HepG2 (cell line): ENCODE measurements around the gene MZT2A. TPM values are rescaled to one million over a fixed set of nuclear protein-coding genes. Genes with fewer than 3 reads are reported as not detected.

Source experiments
- ATAC-seq: fragments of 200-7000 bp; cut with Tn5 transposase; 3 replicates; pipeline ENCODE4 v1.9.1; 2020; ENCODE audit warnings: mild to moderate bottlenecking, moderate library complexity
- BruUV-seq: library from RNA; stranded (reverse); fragments of 400-500 nt; replicated peaks from 2 replicates; lab custom pipeline; 2021; lab: Mats Ljungman, UMichigan
- CTCF ChIA-PET: fragments of 300-600 bp; formaldehyde crosslinking; extraction: SDS; loops from one replicate; lab custom pipeline; 2021; ENCODE audit warnings: low total read pairs, inconsistent platforms, low intra/inter-chr PET ratio; lab: Yijun Ruan, JAX
- POLR2A ChIA-PET: fragments of 350-600 bp; sonication (Branson Sonifier 250); formaldehyde crosslinking; loops from one replicate; lab custom pipeline; 2020; ENCODE audit warnings: antibody characterized with exemption, inconsistent platforms; lab: Yijun Ruan, JAX
- DNase-seq: peaks from one replicate; pipeline ENCODE4 v3.0.0-alpha.2; 2015; ENCODE audit warnings: low spot score
- FAIRE-seq: peaks from 3 replicates; lab custom pipeline; 2011; peaks lifted over from hg19 to GRCh38; lab: Jason Lieb, UNC
- H2AFZ ChIP-seq: one replicate; pipeline ENCODE4 v1.6.1; 2011; ENCODE audit warnings: low read length, inconsistent platforms
- H3K27ac ChIP-seq: fragments of 300-600 bp; 3 replicates; pipeline ENCODE4 v1.8.0; 2011; ENCODE audit warnings: mixed run types, mild to moderate bottlenecking, mixed read lengths, low read length, inconsistent platforms; ENCODE audit not compliant: insufficient read depth; ENCODE audit errors: extremely low read length
- H3K27me3 ChIP-seq, 2 experiments: fragments of 200-600 bp in 1 of 2; 2 replicates in 1 of 2; 3 replicates in 1 of 2; pipeline versions ENCODE4 v1.6.0 to v1.8.0; 2011; ENCODE audit warnings: low read length in 2 of 2, mild to moderate bottlenecking in 2 of 2, moderate library complexity in 2 of 2, inconsistent platforms in 1 of 2; ENCODE audit not compliant: insufficient read depth in 2 of 2, control insufficient read depth in 1 of 2
- H3K36me3 ChIP-seq, 2 experiments: fragments of 200-600 bp in 1 of 2; replicated peaks in 1 of 2; 2 replicates in 1 of 2; 3 replicates in 1 of 2; pipeline versions ENCODE4 v1.5.1 to v1.8.0; 2011; ENCODE audit warnings: low read length in 2 of 2, inconsistent platforms in 1 of 2; ENCODE audit not compliant: insufficient read depth in 2 of 2, control insufficient read depth in 1 of 2
- H3K4me1 ChIP-seq: 2 replicates; pipeline ENCODE4 v1.5.1; 2012; ENCODE audit warnings: low read length, inconsistent platforms; ENCODE audit not compliant: insufficient read depth
- H3K4me2 ChIP-seq: 2 replicates; pipeline ENCODE4 v1.6.0; 2011; ENCODE audit warnings: low read depth, low read length, inconsistent platforms
- H3K4me3 ChIP-seq, 3 experiments: fragments of 200-600 bp in 1 of 3; sonication (generic), shearing (Covaris generic) in 1 of 3; replicated peaks in 1 of 3; 2 replicates each; pipeline ENCODE4 v1.5.1; 2011 to 2016; ENCODE audit warnings: low read length in 3 of 3, inconsistent platforms in 2 of 3, low read depth in 2 of 3, mild to moderate bottlenecking in 2 of 3, control low read depth in 1 of 3, mixed read lengths in 1 of 3; ENCODE audit not compliant: insufficient read depth in 1 of 3
- H3K79me2 ChIP-seq: one replicate; pipeline ENCODE4 v1.6.1; 2011; ENCODE audit warnings: low read length, inconsistent platforms; ENCODE audit not compliant: insufficient read depth
- H3K9ac ChIP-seq: 2 replicates; pipeline ENCODE4 v1.6.0; 2011; ENCODE audit warnings: mild to moderate bottlenecking, low read depth, low read length, inconsistent platforms; ENCODE audit not compliant: insufficient read depth
- H3K9me3 ChIP-seq: 2 replicates; pipeline ENCODE4 v1.5.1; 2012; ENCODE audit warnings: mild to moderate bottlenecking, low read length
- H4K20me1 ChIP-seq: 2 replicates; pipeline ENCODE4 v1.6.0; 2011; ENCODE audit warnings: inconsistent platforms, mild to moderate bottlenecking, low read length, moderate library complexity; ENCODE audit not compliant: insufficient read depth
- AGO2 ChIP-seq: fragments of 200-400 bp; formaldehyde crosslinking; optimal IDR thresholded peaks from 2 replicates; pipeline ENCODE3; 2017; ENCODE audit warnings: mild to moderate bottlenecking, low read depth, low read length, moderate library complexity
- AKAP8 ChIP-seq: sonication (generic); formaldehyde crosslinking; IDR thresholded peaks from 2 replicates; pipeline ENCODE4 v1.5.1; 2020; ENCODE audit warnings: mild to moderate bottlenecking, missing genetic modification reagents
- ARID3A ChIP-seq: IDR thresholded peaks from 2 replicates; pipeline ENCODE4 v1.6.1; 2012; ENCODE audit warnings: low read depth, low read length, improper control_type of control experiment
- IKZF4 ChIP-seq: sonication (generic); formaldehyde crosslinking; IDR thresholded peaks from 2 replicates; pipeline ENCODE4 v1.5.1; 2020; ENCODE audit warnings: borderline replicate concordance, mild to moderate bottlenecking, low read depth, missing genetic modification reagents; ENCODE audit errors: not compliant biosample characterization
- PTBP1 ChIP-seq: fragments of 200-400 bp; formaldehyde crosslinking; IDR thresholded peaks from 2 replicates; pipeline ENCODE4 v1.6.1; 2018; ENCODE audit warnings: low read length, low read depth; ENCODE audit not compliant: poor library complexity, severe bottlenecking
- REST ChIP-seq, 2 experiments: IDR thresholded peaks; 2 replicates each; pipeline ENCODE4 v1.6.1; 2011 to 2012; ENCODE audit warnings: low read length in 2 of 2, borderline replicate concordance in 1 of 2, low read depth in 1 of 2, mild to moderate bottlenecking in 1 of 2, moderate library complexity in 1 of 2
- UBTF ChIP-seq: sonication (generic); formaldehyde crosslinking; IDR thresholded peaks from 2 replicates; pipeline ENCODE4 v1.4.0; 2020; ENCODE audit warnings: mild to moderate bottlenecking, missing genetic modification reagents
- ZKSCAN1 ChIP-seq: fragments of 150-350 bp; IDR thresholded peaks from 2 replicates; pipeline ENCODE4 v1.6.1; 2014; ENCODE audit warnings: low read length
- ZNF224 ChIP-seq: sonication (generic); formaldehyde crosslinking; IDR thresholded peaks from 2 replicates; pipeline ENCODE4 v1.5.0; 2020; ENCODE audit warnings: mild to moderate bottlenecking, missing genetic modification reagents
- ZNF350 ChIP-seq: sonication (generic); formaldehyde crosslinking; IDR thresholded peaks from 2 replicates; pipeline ENCODE4 v1.4.0; 2020; ENCODE audit warnings: mild to moderate bottlenecking, low read depth, missing genetic modification reagents, borderline replicate concordance
- ZNF569 ChIP-seq: sonication (generic); formaldehyde crosslinking; IDR thresholded peaks from 2 replicates; pipeline ENCODE4 v1.5.0; 2020; ENCODE audit warnings: mild to moderate bottlenecking, missing genetic modification reagents, moderate library complexity, borderline replicate concordance
- ZNF839 ChIP-seq: sonication (generic); formaldehyde crosslinking; IDR thresholded peaks from 2 replicates; pipeline ENCODE4 v1.4.0; 2020; ENCODE audit warnings: missing genetic modification reagents, mild to moderate bottlenecking, borderline replicate concordance
- ZZZ3 ChIP-seq: sonication (generic); formaldehyde crosslinking; IDR thresholded peaks from 2 replicates; pipeline ENCODE4 v1.4.0; 2020; ENCODE audit warnings: missing genetic modification reagents, mild to moderate bottlenecking, borderline replicate concordance
- WGBS: methylation state at CpG from one replicate; pipeline ENCODE4 v1.1.6; 2017; ENCODE audit warnings: low lambda C conversion rate; 5-methylcytosine and 5-hydroxymethylcytosine counted together
- in situ Hi-C: cut with HindIII; loops from 2 replicates; pipeline ENCODE4 v1.10.0; 2017; ENCODE audit warnings: low pct_unique_long_range_greater_than_20kb; ENCODE audit not compliant: extremely low pct_ligation_motif_present
- intact Hi-C: fragments of 100-400 bp; cut with micrococcal nuclease; formaldehyde crosslinking; loops from one replicate; pipeline ENCODE4 v1.10.0; 2022; ENCODE audit not compliant: unreplicated experiment
- polyA plus RNA-seq, 8 experiments: library from polyadenylated mRNA; depleted of rRNA in 3 of 8; stranded (reverse) in 7 of 8; unstranded in 1 of 8; fragments of >200 nt; fragmentation: Illumina TruSeq in 4 of 8; extraction: Trizol in 4 of 8; gene quantifications; 2 replicates each; pipeline versions ENCODE4 v1.2.1 to v1.2.3, GENCODE V29; 2011 to 2016; ENCODE audit warnings: low read depth in 4 of 8, missing spikeins in 1 of 8, mixed read lengths in 1 of 8; ENCODE audit not compliant: insufficient read depth in 1 of 8
- total RNA-seq, 5 experiments: library from RNA; depleted of rRNA; stranded (reverse); fragments of >200 nt; fragmentation: Illumina TruSeq; extraction: Trizol; gene quantifications; 2 replicates each; pipeline ENCODE4 v1.2.3, GENCODE V29; 2016; ENCODE audit warnings: low read depth in 1 of 5

MZT2A gene
- total and polyA plus RNA-seq, 2 of the 13 experiments (the other 11 are each of a cell fraction or from before 2014, with no cell fraction given): 221 to 349 TPM

- ATAC-seq (no peak), DNase-seq (no peak), FAIRE-seq (no peak)
- H3K27me3 ChIP-seq: no peaks in the 10 kb centered on the region; a peak in 1 of 5 replicates
- H3K27ac ChIP-seq: no peak overlapping the region
- no peaks in the 10 kb centered on the region for H3K9me3 ChIP-seq
- peaks cover 34% of the 10 kb centered on the region for H3K79me2 ChIP-seq
- intact Hi-C loops: no loop called here
- no peak overlapping the region for H3K4me2 ChIP-seq
- no TSS peak for BruUV-seq
- 93% methylated on average over 12 of the region's 14 CpGs for WGBS
- H3K9ac ChIP-seq: no peak overlapping the region
- no peak overlapping the region for H3K4me3 ChIP-seq
- peaks cover 40% of the 10 kb centered on the region for H3K4me1 ChIP-seq
- ChIA-PET CTCF (no interaction called here), POLR2A (interaction anchor here (0.6 to 1.3 kb wide), 3 partner anchors 1147 to 1303 kb away, joined by 3 to 15 read pairs (median 11); a partner anchor contains a TSS)
- TF ChIP-seq PTBP1 (no peak), ZNF224 (CRISPR knock-in tag) (no peak), ZZZ3 (no peak), ZNF839 (CRISPR knock-in tag) (no peak), ARID3A (no peak), REST (IDR thresholded peaks at IDR 0.05; ENCODE audit: borderline replicate concordance in 1 of 2, low read depth in 1 of 2, low read length in 2 of 2) (peak; percentile 29 to 81), ZNF350 (CRISPR knock-in tag) (0 out of 2 replicates have a peak, but pooled peaks have one; percentile 25), AKAP8 (CRISPR knock-in tag) (0 out of 2 replicates have a peak, but pooled peaks have one; percentile 22), IKZF4 (CRISPR knock-in tag) (no peak), UBTF (CRISPR knock-in tag) (0 out of 2 replicates have a peak, but pooled peaks have one; percentile 20), AGO2 (peak; percentile 73), ZKSCAN1 (no peak), ZNF569 (CRISPR knock-in tag) (no peak)
- peaks cover 3 to 17% of the 10 kb centered on the region in 2 experiments; a peak in 3 of 5 replicates for H3K36me3 ChIP-seq
- peaks cover 3% of the 10 kb centered on the region; the same call in 1 of the 2 replicates for H4K20me1 ChIP-seq
- H2AFZ ChIP-seq: no peak overlapping the region
- in situ Hi-C loops: loop anchor here (25.0 kb wide), 1 partner anchor 1301 kb away; the partner anchor contains the start of genes MZT2B, SMPD4 and TUBA3E
Measured at GRCh38 chr2:131488306-131489205, 3.6 kb downstream of the MZT2A start.
